Measurements from ENCODE around the gene BOC. TPM values are rescaled to one million over a fixed set of nuclear protein-coding genes. Genes with fewer than 3 reads are reported as not detected.

The BOC gene
- total RNA-seq, 6 experiments from 2014 or later, result 7.0 to 15.1 (median 13.2) TPM

GRCh38 chr3:113276751-113277080, 65.4 kb downstream of the BOC start:
- DNase-seq, result no peak
- H3K9me3 Mint-ChIP-seq, result no peaks in the 10 kb centered on the region
- peak overlapping the region; percentile 86; the same call in 1 of the 2 replicates for H3K4me3 Mint-ChIP-seq
- no peaks in the 10 kb centered on the region for H3K36me3 Mint-ChIP-seq (ENCODE audit: low read depth)
- no peak for TF ChIP-seq CTCF (IDR thresholded peaks at IDR 0.05)
- H3K27ac Mint-ChIP-seq, result peak overlapping the region; percentile 95
- peaks cover 22% of the 10 kb centered on the region; the same call in 1 of the 2 replicates for H3K4me1 Mint-ChIP-seq (ENCODE audit: low read depth)
- H3K27me3 Mint-ChIP-seq (ENCODE audit: insufficient read depth), result peaks cover 2% of the 10 kb centered on the region

GRCh38 chr3:113277414-113277813, 66.1 kb downstream of the BOC start:
- TF ChIP-seq CTCF (IDR thresholded peaks at IDR 0.05), result no peak
- DNase-seq, result no peak
- Mint-ChIP-seq H3K4me1 (ENCODE audit: low read depth) (peaks cover 22% of the 10 kb centered on the region; the same call in 1 of the 2 replicates), H3K9me3 (no peaks in the 10 kb centered on the region), H3K36me3 (ENCODE audit: low read depth) (no peaks in the 10 kb centered on the region), H3K4me3 (no peak overlapping the region), H3K27ac (no peak overlapping the region), H3K27me3 (ENCODE audit: insufficient read depth) (peaks cover 6% of the 10 kb centered on the region)

GRCh38 chr3:113277941-113278598, 66.7 kb downstream of the BOC start:
- H3K9me3 Mint-ChIP-seq, result no peaks in the 10 kb centered on the region
- peaks cover 8% of the 10 kb centered on the region for H3K27me3 Mint-ChIP-seq (ENCODE audit: insufficient read depth)
- peaks cover 22% of the 10 kb centered on the region; the same call in 1 of the 2 replicates for H3K4me1 Mint-ChIP-seq (ENCODE audit: low read depth)
- peak; percentile 49; the same call in 1 of the 2 replicates for TF ChIP-seq CTCF (IDR thresholded peaks at IDR 0.05)
- no peak for DNase-seq
- H3K27ac Mint-ChIP-seq, result no peak overlapping the region
- no peaks in the 10 kb centered on the region for H3K36me3 Mint-ChIP-seq (ENCODE audit: low read depth)
- H3K4me3 Mint-ChIP-seq, result no peak overlapping the region

- Mint-ChIP-seq H3K9me3 (no peaks in the 10 kb centered on the region), H3K27me3 (ENCODE audit: insufficient read depth) (peaks cover 8% of the 10 kb centered on the region), H3K4me3 (no peak overlapping the region), H3K36me3 (ENCODE audit: low read depth) (no peaks in the 10 kb centered on the region), H3K27ac (no peak overlapping the region), H3K4me1 (ENCODE audit: low read depth) (peaks cover 22% of the 10 kb centered on the region; the same call in 1 of the 2 replicates)
- no peak for DNase-seq
- TF ChIP-seq CTCF (IDR thresholded peaks at IDR 0.05), result no peak
These were observed 67.2 kb downstream of the BOC start for GRCh38 chr3:113278599-113278955.

GRCh38 chr3:113279686-113280085, 68.3 kb downstream of the BOC start:
- Mint-ChIP-seq H3K27me3 (ENCODE audit: insufficient read depth) (peaks cover 8% of the 10 kb centered on the region), H3K9me3 (no peaks in the 10 kb centered on the region), H3K4me3 (no peak overlapping the region), H3K4me1 (ENCODE audit: low read depth) (peaks cover 22% of the 10 kb centered on the region; the same call in 1 of the 2 replicates), H3K36me3 (ENCODE audit: low read depth) (0 out of 2 replicates have a peak, but pooled peaks cover 5% of the 10 kb centered on the region), H3K27ac (no peak overlapping the region)
- no peak for DNase-seq
- TF ChIP-seq CTCF (IDR thresholded peaks at IDR 0.05), result no peak
